Measurements from ENCODE around the gene ANKS1B.

DNA sequence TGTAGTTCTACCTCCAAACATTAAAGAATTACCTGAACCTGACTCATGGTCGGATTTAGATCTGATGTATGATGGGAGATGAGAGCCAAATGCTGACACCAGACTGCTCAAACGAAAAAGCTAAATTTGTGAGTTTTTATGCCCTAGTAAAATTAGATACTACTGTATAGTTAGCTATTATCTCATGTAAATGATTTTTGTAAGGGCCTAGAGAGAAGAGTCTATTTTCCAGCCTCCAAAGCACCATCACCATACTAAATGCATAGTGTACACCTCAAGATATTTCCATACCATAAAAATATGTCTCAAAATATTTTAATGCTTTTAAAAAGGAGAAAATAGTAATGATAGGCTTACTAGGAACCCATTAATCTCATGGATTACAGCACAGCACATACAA is 18.3 kb downstream of the ANKS1B start:
- TF ChIP-seq, protein P1, sequence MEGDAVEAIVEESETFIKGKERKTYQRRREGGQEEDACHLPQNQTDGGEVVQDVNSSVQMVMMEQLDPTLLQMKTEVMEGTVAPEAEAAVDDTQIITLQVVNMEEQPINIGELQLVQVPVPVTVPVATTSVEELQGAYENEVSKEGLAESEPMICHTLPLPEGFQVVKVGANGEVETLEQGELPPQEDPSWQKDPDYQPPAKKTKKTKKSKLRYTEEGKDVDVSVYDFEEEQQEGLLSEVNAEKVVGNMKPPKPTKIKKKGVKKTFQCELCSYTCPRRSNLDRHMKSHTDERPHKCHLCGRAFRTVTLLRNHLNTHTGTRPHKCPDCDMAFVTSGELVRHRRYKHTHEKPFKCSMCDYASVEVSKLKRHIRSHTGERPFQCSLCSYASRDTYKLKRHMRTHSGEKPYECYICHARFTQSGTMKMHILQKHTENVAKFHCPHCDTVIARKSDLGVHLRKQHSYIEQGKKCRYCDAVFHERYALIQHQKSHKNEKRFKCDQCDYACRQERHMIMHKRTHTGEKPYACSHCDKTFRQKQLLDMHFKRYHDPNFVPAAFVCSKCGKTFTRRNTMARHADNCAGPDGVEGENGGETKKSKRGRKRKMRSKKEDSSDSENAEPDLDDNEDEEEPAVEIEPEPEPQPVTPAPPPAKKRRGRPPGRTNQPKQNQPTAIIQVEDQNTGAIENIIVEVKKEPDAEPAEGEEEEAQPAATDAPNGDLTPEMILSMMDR (IDR thresholded peaks at IDR 0.05): no peak
- TF ChIP-seq POLR2A (IDR thresholded peaks at IDR 0.05): no peak

All from Peyer's patch (tissue), 4 donors.